Endothelial cell of umbilical vein (primary cell): ENCODE data around the gene SERPINC1. TPM values are rescaled to one million over a fixed set of nuclear protein-coding genes. Genes with fewer than 3 reads are reported as not detected.

Experiments
- BruUV-seq: library from RNA; stranded (reverse); fragments of 400-500 nt; replicated peaks from 2 replicates; lab custom pipeline; 2021; lab: Mats Ljungman, UMichigan
- CTCF ChIA-PET: fragments of 300-600, 350-600 bp; sonication (Branson Sonifier 250); formaldehyde crosslinking; loops from one replicate; lab custom pipeline; 2021; ENCODE audit warnings: antibody characterized with exemption, inconsistent platforms; lab: Charles Lee
- POLR2A ChIA-PET: fragments of 300-600, 350-600 bp; sonication (Branson Sonifier 250); formaldehyde crosslinking; loops from one replicate; lab custom pipeline; 2021; ENCODE audit warnings: antibody characterized with exemption, inconsistent platforms; lab: Charles Lee
- DNase-seq: peaks from one replicate; pipeline ENCODE4 v3.0.0-alpha.2; 2011; ENCODE audit warnings: low read depth, low spot score
- FAIRE-seq: peaks from 2 replicates; lab custom pipeline; 2011; peaks lifted over from hg19 to GRCh38; lab: Jason Lieb, UNC
- H2AFZ ChIP-seq: 2 replicates; pipeline ENCODE4 v1.6.0; 2012; ENCODE audit warnings: low read depth, low read length, control low read depth, inconsistent platforms
- H3K27ac ChIP-seq: 2 replicates; pipeline ENCODE4 v1.5.1; 2011; ENCODE audit warnings: low read depth, mild to moderate bottlenecking, control low read depth, low read length, moderate library complexity; ENCODE audit not compliant: insufficient read depth
- H3K27me3 ChIP-seq, 2 experiments: 2 replicates each; pipeline versions ENCODE4 v1.6.0 to v1.6.1; 2011; ENCODE audit warnings: low read length in 2 of 2, mixed read lengths in 1 of 2; ENCODE audit not compliant: control insufficient read depth in 2 of 2, insufficient read depth in 2 of 2
- H3K36me3 ChIP-seq, 2 experiments: 2 replicates in 1 of 2; 3 replicates in 1 of 2; pipeline ENCODE4 v1.5.1; 2011; ENCODE audit warnings: low read length in 2 of 2, mild to moderate bottlenecking in 1 of 2, moderate library complexity in 1 of 2; ENCODE audit not compliant: control insufficient read depth in 2 of 2, insufficient read depth in 2 of 2; ENCODE audit errors: extremely low read depth in 1 of 2
- H3K4me1 ChIP-seq: 3 replicates; pipeline ENCODE4 v1.5.1; 2011; ENCODE audit warnings: mild to moderate bottlenecking, low read length; ENCODE audit not compliant: control insufficient read depth, insufficient read depth; ENCODE audit errors: extremely low read depth
- H3K4me2 ChIP-seq: 2 replicates; pipeline ENCODE4 v1.6.1; 2011; ENCODE audit warnings: low read length, control low read depth, mixed read lengths; ENCODE audit not compliant: insufficient read depth
- H3K4me3 ChIP-seq, 3 experiments: fragments of 200-600 bp in 1 of 3; sonication (generic), shearing (Covaris generic) in 1 of 3; replicated peaks in 1 of 3; 2 replicates each; pipeline ENCODE4 v1.5.1; 2011 to 2016; ENCODE audit warnings: control low read depth in 3 of 3, low read length in 3 of 3, mild to moderate bottlenecking in 2 of 3, inconsistent platforms in 1 of 3, low read depth in 1 of 3, moderate library complexity in 1 of 3; ENCODE audit not compliant: insufficient read depth in 1 of 3
- H3K79me2 ChIP-seq: 2 replicates; pipeline ENCODE4 v1.6.0; 2012; ENCODE audit warnings: low read length, inconsistent platforms; ENCODE audit not compliant: control insufficient read depth, insufficient read depth
- H3K9ac ChIP-seq: replicated peaks from 2 replicates; pipeline ENCODE3; 2011; ENCODE audit warnings: low read length, control low read depth; ENCODE audit not compliant: insufficient read depth; ENCODE audit errors: extremely low read depth
- H3K9me1 ChIP-seq: replicated peaks from 3 replicates; pipeline ENCODE4 v1.6.0; 2011; ENCODE audit warnings: mild to moderate bottlenecking, low read length; ENCODE audit not compliant: control insufficient read depth, insufficient read depth; ENCODE audit errors: extremely low read depth
- H3K9me3 ChIP-seq: replicated peaks from 2 replicates; pipeline ENCODE4 v1.5.1; 2012; ENCODE audit warnings: low read length, inconsistent platforms; ENCODE audit not compliant: control insufficient read depth, insufficient read depth
- H4K20me1 ChIP-seq: replicated peaks from 2 replicates; pipeline ENCODE3; 2011; ENCODE audit warnings: mild to moderate bottlenecking, low read length; ENCODE audit not compliant: control insufficient read depth, insufficient read depth; ENCODE audit errors: extremely low read depth
- EZH2 ChIP-seq: IDR thresholded peaks from 2 replicates; pipeline ENCODE4 v1.6.1; 2012; ENCODE audit warnings: borderline replicate concordance, low read depth, mild to moderate bottlenecking, moderate library complexity, low read length, inconsistent platforms; ENCODE audit not compliant: severe bottlenecking
- GATA2 ChIP-seq: IDR thresholded peaks from 2 replicates; pipeline ENCODE4 v1.7.0; 2011; ENCODE audit warnings: low read depth, mild to moderate bottlenecking, moderate library complexity, mixed read lengths, low read length; ENCODE audit not compliant: insufficient read length, insufficient read depth
- JUN ChIP-seq: IDR thresholded peaks from 2 replicates; pipeline ENCODE4 v1.6.1; 2011; ENCODE audit warnings: borderline replicate concordance, low read depth; ENCODE audit not compliant: insufficient read length, insufficient read depth
- MYC ChIP-seq: IDR thresholded peaks from one replicate; pipeline ENCODE4 v1.6.1; 2011; ENCODE audit warnings: mild to moderate bottlenecking, low read depth, low read length
- POLR2A ChIP-seq: IDR thresholded peaks from 2 replicates; pipeline ENCODE4 v1.6.1; 2012; ENCODE audit warnings: low read depth, mild to moderate bottlenecking, control low read depth, low read length
- POLR2AphosphoS5 ChIP-seq: IDR thresholded peaks from 2 replicates; pipeline ENCODE4 v1.6.1; 2012; ENCODE audit warnings: low read depth, mild to moderate bottlenecking, control low read depth, low read length, moderate library complexity; ENCODE audit not compliant: insufficient read depth
- dilution Hi-C: fragments of 300-500 bp; cut with MboI; formaldehyde crosslinking; loops from one replicate; pipeline ENCODE4 v1.15.0; 2019; ENCODE audit warnings: low sequenced_read_pairs; ENCODE audit not compliant: extremely low pct_ligation_motif_present
- intact Hi-C: fragments of 100-400 bp; cut with micrococcal nuclease; formaldehyde crosslinking; loops from one replicate; pipeline ENCODE4 v1.10.0; 2022
- polyA plus RNA-seq, 4 experiments: library from polyadenylated mRNA; depleted of rRNA in 3 of 4; stranded (reverse) in 3 of 4; unstranded in 1 of 4; fragments of >200 nt; gene quantifications; 2 replicates each; pipeline versions ENCODE4 v1.2.1 to v1.2.3, GENCODE V29; 2011 to 2012; ENCODE audit warnings: missing spikeins in 1 of 4
- total RNA-seq: library from RNA; stranded (reverse); gene quantifications from 2 replicates; pipeline ENCODE4 v1.2.3, GENCODE V29; 2021

Gene SERPINC1
- total and polyA plus RNA-seq, 2 donors (not counting 3 experiments of a cell fraction or from before 2014, with no cell fraction given) = 0.06 to 0.35 TPM

DNA sequence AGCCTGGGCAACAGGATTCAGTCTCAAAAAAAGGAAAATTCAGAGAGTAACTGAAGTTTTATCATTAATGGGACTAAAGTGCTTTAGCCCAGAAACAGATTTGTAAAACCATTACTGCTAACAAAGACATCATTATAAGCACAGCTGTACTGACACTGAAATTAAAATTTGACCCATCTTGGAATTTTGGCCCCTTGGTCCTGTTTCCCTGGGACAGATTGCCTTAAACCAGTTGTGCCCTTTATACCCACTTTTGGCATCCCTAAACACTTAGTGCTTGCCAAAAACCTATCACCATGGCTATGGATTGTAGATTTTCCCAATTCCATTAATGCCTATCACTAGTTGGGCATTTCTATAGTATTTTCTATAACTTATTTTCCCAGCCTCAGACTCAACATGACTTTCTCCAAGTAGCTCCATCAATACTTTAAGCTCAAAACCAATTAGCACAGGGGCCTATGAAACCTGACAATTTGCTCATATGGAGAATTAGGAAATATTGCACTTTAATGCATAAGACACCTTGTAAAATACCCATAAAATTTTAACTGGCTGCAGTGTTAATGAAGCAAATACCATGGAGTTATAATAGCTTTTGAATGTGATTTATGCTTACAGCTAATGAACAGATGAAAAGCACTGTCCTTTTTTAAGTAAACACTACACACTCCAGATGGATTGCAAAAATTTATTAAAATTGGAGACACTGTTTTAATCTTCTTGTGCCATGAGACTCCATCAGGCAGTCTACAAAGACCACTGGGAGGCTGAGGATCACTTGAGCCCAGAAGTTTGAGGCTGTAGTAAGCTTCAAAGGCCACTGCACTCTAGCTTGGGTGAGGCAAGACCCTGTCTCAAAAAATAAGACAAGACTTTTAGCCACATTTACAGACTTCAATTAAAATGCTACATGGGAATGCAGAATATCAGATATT, 53.6 kb downstream of the SERPINC1 start:
- H3K9me1 ChIP-seq = no peaks in the 10 kb centered on the region
- FAIRE-seq (no peak), DNase-seq (no peak)
- H3K9ac ChIP-seq = no peak overlapping the region
- POLR2A ChIA-PET = interaction anchor here (1.4 to 1.6 kb wide), 2 partner anchors 12 to 159 kb away, joined by 4 read pairs; partner anchors contain the start of gene RC3H1
- H3K4me1 ChIP-seq = peaks cover 19% of the 10 kb centered on the region
- CTCF ChIA-PET = interaction anchor here (1.0 kb wide), 1 partner anchor 434 kb away, joined by 3 read pairs; no protein-coding TSS in a partner anchor
- H2AFZ ChIP-seq = no peak overlapping the region
- no peak overlapping the region for H3K4me3 ChIP-seq
- no peaks in the 10 kb centered on the region for H3K9me3 ChIP-seq
- H3K79me2 ChIP-seq = peaks cover 37% of the 10 kb centered on the region
- peaks cover 8% of the 10 kb centered on the region for H4K20me1 ChIP-seq
- BruUV-seq = no TSS peak
- dilution Hi-C loops (no loop called here), intact Hi-C loops (no loop called here)
- TF ChIP-seq EZH2 (no peak), POLR2AphosphoS5 (no peak), JUN (no peak), MYC (no peak), POLR2A (peak; percentile 83), GATA2 (no peak)
- H3K27ac ChIP-seq = peak overlapping the region; percentile 10
- peaks cover 18 to 40% of the 10 kb centered on the region in 2 experiments for H3K36me3 ChIP-seq
- peak overlapping the region; percentile 95 for H3K4me2 ChIP-seq
- H3K27me3 ChIP-seq = no peaks in the 10 kb centered on the region
